CD4-positive, CD25-positive, alpha-beta regulatory T cell (primary cell): ENCODE measurements around the gene FAM81B. TPM values are rescaled to one million over a fixed set of nuclear protein-coding genes. Genes with fewer than 3 reads are reported as not detected.

Experiments used
- ATAC-seq, 2 donors: fragments of 150-1000 bp; cut with Tn5 transposase; one replicate each; pipeline ENCODE4 v1.10.0; 2021; ENCODE audit warnings: low read depth in 2 of 2, moderate number of reproducible peaks in 2 of 2, moderate library complexity in 1 of 2
- DNase-seq, 3 donors: peaks; one replicate each; pipeline versions ENCODE4 v3.0.0 to v3.0.0-alpha.2; 2012 to 2022; ENCODE audit warnings: mixed read lengths in 1 of 3
- H3K27ac ChIP-seq: one replicate; pipeline ENCODE4 v1.7.0; 2013; ENCODE audit warnings: mild to moderate bottlenecking, low read length; ENCODE audit not compliant: insufficient read depth, poor library complexity, severe bottlenecking
- H3K27me3 ChIP-seq: one replicate; pipeline ENCODE4 v1.7.0; 2013; ENCODE audit warnings: low read length; ENCODE audit not compliant: control insufficient read depth, insufficient read depth
- H3K36me3 ChIP-seq: one replicate; pipeline ENCODE4 v1.7.0; 2013; ENCODE audit warnings: mild to moderate bottlenecking, low read length, moderate library complexity; ENCODE audit not compliant: control insufficient read depth, insufficient read depth
- H3K4me1 ChIP-seq: 2 replicates; pipeline ENCODE4 v1.7.0; 2013; ENCODE audit warnings: mild to moderate bottlenecking, low read length; ENCODE audit not compliant: insufficient read depth, control insufficient read depth, poor library complexity, severe bottlenecking
- H3K4me3 ChIP-seq: one replicate; pipeline ENCODE4 v1.7.0; 2013; ENCODE audit warnings: low read depth, mild to moderate bottlenecking, low read length, moderate library complexity
- H3K9me3 ChIP-seq, 2 experiments: 1 replicate in 1 of 2; 2 replicates in 1 of 2; pipeline ENCODE4 v1.7.0; 2013; ENCODE audit warnings: low read length in 2 of 2, mild to moderate bottlenecking in 1 of 2, moderate library complexity in 1 of 2; ENCODE audit not compliant: control insufficient read depth in 2 of 2
- H3K27ac Mint-ChIP-seq, 3 donors: one replicate each; pipeline ENCODE4 v1.8.0; 2020 to 2022; ENCODE audit warnings: mild to moderate bottlenecking in 3 of 3, mixed read lengths in 3 of 3, moderate library complexity in 2 of 3
- H3K27me3 Mint-ChIP-seq: one replicate; pipeline ENCODE4 v1.8.0; 2022; ENCODE audit warnings: mild to moderate bottlenecking, mixed read lengths
- H3K36me3 Mint-ChIP-seq: one replicate; pipeline ENCODE4 v1.8.0; 2020; ENCODE audit warnings: mixed read lengths
- H3K4me1 Mint-ChIP-seq, 4 donors: one replicate each; pipeline ENCODE4 v1.8.0; 2020 to 2022; ENCODE audit warnings: mixed read lengths in 4 of 4, mild to moderate bottlenecking in 1 of 4
- H3K4me3 Mint-ChIP-seq, 4 donors: one replicate each; pipeline ENCODE4 v1.8.0; 2020 to 2022; ENCODE audit warnings: mild to moderate bottlenecking in 4 of 4, mixed read lengths in 4 of 4, moderate library complexity in 3 of 4
- H3K9me3 Mint-ChIP-seq, 7 donors: one replicate each; pipeline ENCODE4 v1.8.0; 2020 to 2022; ENCODE audit warnings: mixed read lengths in 7 of 7, mild to moderate bottlenecking in 3 of 7, moderate library complexity in 2 of 7
- polyA plus RNA-seq, 4 donors: library from polyadenylated mRNA; unstranded; fragments of 300-500 nt; fragmentation: Illumina TruSeq; gene quantifications; one replicate each; pipeline ENCODE4 v1.2.3, GENCODE V29; 2021
- total RNA-seq: library from RNA; stranded (reverse); gene quantifications from one replicate; pipeline ENCODE4 v1.2.3, GENCODE V29; 2022

Gene FAM81B
- total and polyA plus RNA-seq, 5 donors from 2014 or later = 0.94 TPM; not detected in 4

- H3K36me3 ChIP-seq = no peaks in the 10 kb centered on the region
- peaks cover 0 to 1% (median 0%) of the 10 kb centered on the region in 7 donors for H3K9me3 Mint-ChIP-seq
- no peak overlapping the region for H3K27ac ChIP-seq
- H3K4me1 ChIP-seq = no peaks in the 10 kb centered on the region
- DNase-seq (no peak), ATAC-seq (no peak)
- no peak overlapping the region for H3K4me3 Mint-ChIP-seq
- H3K27me3 ChIP-seq = no peaks in the 10 kb centered on the region
- no peak overlapping the region for H3K27ac Mint-ChIP-seq
- peaks cover 24% of the 10 kb centered on the region for H3K27me3 Mint-ChIP-seq
- no peak overlapping the region for H3K4me3 ChIP-seq
- H3K9me3 ChIP-seq = no peaks in the 10 kb centered on the region
- no peaks in the 10 kb centered on the region for H3K36me3 Mint-ChIP-seq
- H3K4me1 Mint-ChIP-seq = peaks cover 0 to 5% (median 0%) of the 10 kb centered on the region in 4 donors
Measured at GRCh38 chr5:95446560-95447221, 55.5 kb downstream of the FAM81B start.

GRCh38 chr5:95447961-95448360 lies 56.8 kb downstream of the FAM81B start:
- H3K36me3 ChIP-seq = no peaks in the 10 kb centered on the region
- H3K4me3 ChIP-seq = no peak overlapping the region
- no peaks in the 10 kb centered on the region for H3K9me3 ChIP-seq
- peaks cover 13% of the 10 kb centered on the region for H3K27me3 Mint-ChIP-seq
- H3K4me3 Mint-ChIP-seq = no peak overlapping the region
- DNase-seq (no peak), ATAC-seq (no peak)
- no peaks in the 10 kb centered on the region for H3K36me3 Mint-ChIP-seq
- no peaks in the 10 kb centered on the region for H3K4me1 ChIP-seq
- no peak overlapping the region for H3K27ac ChIP-seq
- H3K27ac Mint-ChIP-seq = no peak overlapping the region
- H3K27me3 ChIP-seq = no peaks in the 10 kb centered on the region
- peaks cover 0 to 1% (median 0%) of the 10 kb centered on the region in 7 donors for H3K9me3 Mint-ChIP-seq
- peaks cover 0 to 5% (median 0%) of the 10 kb centered on the region in 4 donors for H3K4me1 Mint-ChIP-seq

- peaks cover 0 to 5% (median 0%) of the 10 kb centered on the region in 4 donors for H3K4me1 Mint-ChIP-seq
- Histone ChIP-seq H3K36me3 (no peaks in the 10 kb centered on the region), H3K4me1 (no peaks in the 10 kb centered on the region), H3K4me3 (no peak overlapping the region), H3K27me3 (no peaks in the 10 kb centered on the region), H3K9me3 (no peaks in the 10 kb centered on the region), H3K27ac (no peak overlapping the region)
- no peak for ATAC-seq
- peaks cover 8% of the 10 kb centered on the region for H3K27me3 Mint-ChIP-seq
- H3K4me3 Mint-ChIP-seq = no peak overlapping the region
- H3K27ac Mint-ChIP-seq = no peak overlapping the region
- H3K9me3 Mint-ChIP-seq = peaks cover 0 to 1% (median 0%) of the 10 kb centered on the region in 7 donors
- DNase-seq = no peak
- H3K36me3 Mint-ChIP-seq = no peaks in the 10 kb centered on the region
Measured at GRCh38 chr5:95448789-95449188, 57.6 kb downstream of the FAM81B start.

- no peaks in the 10 kb centered on the region for H3K27me3 ChIP-seq
- H3K36me3 ChIP-seq = no peaks in the 10 kb centered on the region
- ATAC-seq = no peak
- no peak overlapping the region for H3K4me3 ChIP-seq
- peaks cover 0 to 1% (median 0%) of the 10 kb centered on the region in 7 donors for H3K9me3 Mint-ChIP-seq
- H3K9me3 ChIP-seq = no peaks in the 10 kb centered on the region
- no peaks in the 10 kb centered on the region for H3K4me1 Mint-ChIP-seq
- H3K4me3 Mint-ChIP-seq = no peak overlapping the region
- H3K27ac ChIP-seq = no peak overlapping the region
- no peaks in the 10 kb centered on the region for H3K36me3 Mint-ChIP-seq
- no peak overlapping the region for H3K27ac Mint-ChIP-seq
- no peaks in the 10 kb centered on the region for H3K4me1 ChIP-seq
- H3K27me3 Mint-ChIP-seq = peaks cover 8% of the 10 kb centered on the region
- no peak for DNase-seq
Measured at GRCh38 chr5:95449460-95449859, 58.3 kb downstream of the FAM81B start.

- Mint-ChIP-seq H3K27ac (no peak overlapping the region), H3K27me3 (no peaks in the 10 kb centered on the region), H3K9me3 (no peaks in the 10 kb centered on the region), H3K36me3 (peaks cover 5% of the 10 kb centered on the region), H3K4me1 (no peaks in the 10 kb centered on the region), H3K4me3 (no peak overlapping the region)
- no peak for DNase-seq
- Histone ChIP-seq H3K27ac (no peak overlapping the region), H3K4me1 (no peaks in the 10 kb centered on the region), H3K27me3 (no peaks in the 10 kb centered on the region), H3K36me3 (no peaks in the 10 kb centered on the region), H3K9me3 (no peaks in the 10 kb centered on the region), H3K4me3 (no peak overlapping the region)
- ATAC-seq = no peak
Measured at GRCh38 chr5:95454536-95454935, 63.4 kb downstream of the FAM81B start.

GRCh38 chr5:95460665-95461064 lies 69.5 kb downstream of the FAM81B start:
- no peaks in the 10 kb centered on the region for H3K4me1 Mint-ChIP-seq
- H3K9me3 Mint-ChIP-seq = peaks cover 0 to 2% (median 0%) of the 10 kb centered on the region in 7 donors
- H3K4me3 Mint-ChIP-seq = no peak overlapping the region
- Histone ChIP-seq H3K4me3 (no peak overlapping the region), H3K9me3 (no peaks in the 10 kb centered on the region), H3K4me1 (no peaks in the 10 kb centered on the region), H3K27ac (no peak overlapping the region), H3K36me3 (peaks cover 27% of the 10 kb centered on the region), H3K27me3 (no peaks in the 10 kb centered on the region)
- DNase-seq (no peak), ATAC-seq (no peak)
- H3K27ac Mint-ChIP-seq = no peak overlapping the region
- H3K27me3 Mint-ChIP-seq = no peaks in the 10 kb centered on the region
- H3K36me3 Mint-ChIP-seq = peaks cover 24% of the 10 kb centered on the region

- Mint-ChIP-seq H3K36me3 (peaks cover 53% of the 10 kb centered on the region), H3K4me1 (peaks cover 0 to 11% (median 3%) of the 10 kb centered on the region in 4 donors)
Measured at GRCh38 chr5:95471487-95471886, 80.3 kb downstream of the FAM81B start.

GRCh38 chr5:95471942-95472341 lies 80.8 kb downstream of the FAM81B start:
- H3K27me3 Mint-ChIP-seq = no peaks in the 10 kb centered on the region
- H3K27ac Mint-ChIP-seq = no peak overlapping the region
- no peak overlapping the region for H3K4me3 Mint-ChIP-seq

More at GRCh38 chr5:95471487-95471886, 80.3 kb downstream of the FAM81B start:
- H3K27ac Mint-ChIP-seq = no peak overlapping the region
- Histone ChIP-seq H3K9me3 (no peaks in the 10 kb centered on the region), H3K27ac (no peak overlapping the region), H3K4me3 (no peak overlapping the region), H3K36me3 (peaks cover 36% of the 10 kb centered on the region), H3K4me1 (no peaks in the 10 kb centered on the region), H3K27me3 (no peaks in the 10 kb centered on the region)
- H3K27me3 Mint-ChIP-seq = no peaks in the 10 kb centered on the region
- H3K9me3 Mint-ChIP-seq = no peaks in the 10 kb centered on the region
- ATAC-seq (no peak), DNase-seq (no peak)
- no peak overlapping the region for H3K4me3 Mint-ChIP-seq

More at GRCh38 chr5:95471942-95472341, 80.8 kb downstream of the FAM81B start:
- Histone ChIP-seq H3K9me3 (no peaks in the 10 kb centered on the region), H3K27ac (no peak overlapping the region), H3K4me1 (no peaks in the 10 kb centered on the region), H3K4me3 (no peak overlapping the region), H3K27me3 (no peaks in the 10 kb centered on the region), H3K36me3 (peaks cover 36% of the 10 kb centered on the region)
- ATAC-seq = no peak
- no peaks in the 10 kb centered on the region for H3K9me3 Mint-ChIP-seq
- H3K36me3 Mint-ChIP-seq = peaks cover 58% of the 10 kb centered on the region
- peaks cover 0 to 11% (median 3%) of the 10 kb centered on the region in 4 donors for H3K4me1 Mint-ChIP-seq
- no peak for DNase-seq
